Retinal pigment epithelial cell (primary cell): ENCODE data around the gene INSC.

Experiments used
- DNase-seq: peaks from one replicate; pipeline ENCODE4 v3.0.0-alpha.2; 2010; ENCODE audit warnings: low read depth
- H3K4me3 ChIP-seq: 2 replicates; pipeline ENCODE4 v1.5.1; 2011; ENCODE audit warnings: mild to moderate bottlenecking, low read length, control low read depth, moderate library complexity
- TF ChIP-seq, protein P1 (sequence below): conservative IDR thresholded peaks from 2 replicates; pipeline ENCODE4 v1.5.1; 2011; ENCODE audit warnings: low read depth, low read length, control low read depth, inconsistent platforms

The INSC gene

GRCh38 chr11:15171956-15172355, 57.2 kb downstream of the INSC start:
- TF ChIP-seq, protein P1, sequence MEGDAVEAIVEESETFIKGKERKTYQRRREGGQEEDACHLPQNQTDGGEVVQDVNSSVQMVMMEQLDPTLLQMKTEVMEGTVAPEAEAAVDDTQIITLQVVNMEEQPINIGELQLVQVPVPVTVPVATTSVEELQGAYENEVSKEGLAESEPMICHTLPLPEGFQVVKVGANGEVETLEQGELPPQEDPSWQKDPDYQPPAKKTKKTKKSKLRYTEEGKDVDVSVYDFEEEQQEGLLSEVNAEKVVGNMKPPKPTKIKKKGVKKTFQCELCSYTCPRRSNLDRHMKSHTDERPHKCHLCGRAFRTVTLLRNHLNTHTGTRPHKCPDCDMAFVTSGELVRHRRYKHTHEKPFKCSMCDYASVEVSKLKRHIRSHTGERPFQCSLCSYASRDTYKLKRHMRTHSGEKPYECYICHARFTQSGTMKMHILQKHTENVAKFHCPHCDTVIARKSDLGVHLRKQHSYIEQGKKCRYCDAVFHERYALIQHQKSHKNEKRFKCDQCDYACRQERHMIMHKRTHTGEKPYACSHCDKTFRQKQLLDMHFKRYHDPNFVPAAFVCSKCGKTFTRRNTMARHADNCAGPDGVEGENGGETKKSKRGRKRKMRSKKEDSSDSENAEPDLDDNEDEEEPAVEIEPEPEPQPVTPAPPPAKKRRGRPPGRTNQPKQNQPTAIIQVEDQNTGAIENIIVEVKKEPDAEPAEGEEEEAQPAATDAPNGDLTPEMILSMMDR = no peak
- no peak for DNase-seq
- H3K4me3 ChIP-seq = no peak overlapping the region

DNA sequence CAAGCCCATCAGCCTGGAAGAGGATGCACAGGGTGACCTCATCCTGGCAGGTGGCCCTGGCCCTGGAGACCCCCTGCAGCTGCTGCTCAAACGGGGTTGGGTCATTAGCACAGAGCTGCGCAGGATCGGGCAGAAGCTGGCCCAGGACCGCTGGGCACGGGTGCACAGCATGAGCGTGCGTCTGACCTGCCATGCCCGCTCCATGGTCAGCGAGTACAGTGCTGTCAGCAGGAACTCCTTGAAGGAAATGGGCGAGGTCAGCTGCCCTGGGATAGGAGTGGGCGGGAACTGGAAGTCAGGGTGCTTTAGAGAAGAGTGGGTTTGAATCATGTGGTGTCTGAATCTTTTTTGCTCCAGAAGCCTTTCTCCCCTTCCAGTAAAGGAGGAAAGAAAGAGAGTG, 61.1 kb downstream of the INSC start:
- H3K4me3 ChIP-seq = no peak overlapping the region
- TF ChIP-seq, protein P1 = no peak
- DNase-seq = no peak

DNA sequence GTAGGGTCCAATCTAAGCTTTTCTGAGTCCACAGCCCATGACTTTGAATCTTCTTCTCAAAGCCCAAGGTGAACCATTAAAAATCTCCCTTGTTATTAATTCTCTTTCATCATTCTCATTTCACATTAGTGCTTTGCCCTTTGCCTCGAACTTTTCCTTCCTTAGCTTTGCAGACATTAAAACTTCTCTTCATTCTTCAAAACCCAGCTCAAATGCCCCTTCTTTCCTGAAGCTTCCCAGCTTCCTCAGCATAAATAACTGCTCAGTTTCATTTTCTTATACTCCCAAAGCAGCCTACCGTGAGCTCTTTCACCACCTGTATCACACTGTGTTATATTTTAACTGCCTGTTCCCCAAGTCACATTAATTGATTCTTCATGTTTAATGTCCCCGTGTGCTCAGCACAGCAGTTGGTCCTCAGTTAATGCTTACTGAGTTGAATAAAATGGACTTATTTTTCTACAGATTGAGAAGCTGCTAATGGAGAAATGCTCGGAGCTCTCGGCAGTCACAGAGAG, 62.0 kb downstream of the INSC start:
- H3K4me3 ChIP-seq = no peak overlapping the region
- TF ChIP-seq, protein P1 = no peak
- no peak for DNase-seq

DNA sequence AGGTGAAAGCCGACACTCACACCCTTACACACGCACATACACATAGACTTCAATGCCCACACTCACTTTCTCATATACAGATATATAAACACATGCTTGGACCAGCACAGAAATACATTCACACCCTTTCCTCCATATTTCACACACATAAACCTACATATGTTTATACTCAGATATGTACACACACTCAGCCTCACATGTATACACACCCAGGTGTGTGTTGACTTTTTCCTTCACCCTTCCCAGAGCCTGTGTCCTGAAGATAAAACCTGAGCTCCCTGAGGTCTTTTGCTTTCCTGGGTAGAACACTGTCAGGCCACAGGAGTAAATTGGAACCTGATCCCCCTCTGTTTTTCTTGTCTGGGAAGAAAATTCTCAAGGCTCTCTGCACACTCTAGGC, 62.8 kb downstream of the INSC start:
- no peak for DNase-seq
- no peak overlapping the region for H3K4me3 ChIP-seq
- TF ChIP-seq, protein P1 = no peak

DNA sequence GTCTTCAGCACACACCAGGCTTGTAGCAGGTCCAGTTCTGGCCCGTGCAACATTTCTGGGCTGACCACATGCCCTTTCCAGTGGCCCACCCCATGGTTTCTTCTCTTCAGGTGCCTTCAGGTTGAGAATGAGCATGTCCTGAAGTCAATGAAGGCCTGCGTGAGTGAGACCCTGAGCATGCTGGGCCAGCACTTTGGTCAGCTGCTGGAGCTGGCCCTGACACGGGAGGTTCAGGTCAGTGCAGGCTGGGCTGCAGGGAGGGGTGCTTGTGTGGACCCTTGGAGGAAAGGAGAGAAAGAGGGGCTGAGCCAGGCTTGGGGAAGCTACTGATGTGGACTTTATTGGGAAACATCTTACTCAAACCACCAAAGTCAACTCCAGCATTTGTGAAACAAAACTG, 63.5 kb downstream of the INSC start:
- TF ChIP-seq, protein P1 = no peak
- no peak overlapping the region for H3K4me3 ChIP-seq
- DNase-seq = no peak

DNA sequence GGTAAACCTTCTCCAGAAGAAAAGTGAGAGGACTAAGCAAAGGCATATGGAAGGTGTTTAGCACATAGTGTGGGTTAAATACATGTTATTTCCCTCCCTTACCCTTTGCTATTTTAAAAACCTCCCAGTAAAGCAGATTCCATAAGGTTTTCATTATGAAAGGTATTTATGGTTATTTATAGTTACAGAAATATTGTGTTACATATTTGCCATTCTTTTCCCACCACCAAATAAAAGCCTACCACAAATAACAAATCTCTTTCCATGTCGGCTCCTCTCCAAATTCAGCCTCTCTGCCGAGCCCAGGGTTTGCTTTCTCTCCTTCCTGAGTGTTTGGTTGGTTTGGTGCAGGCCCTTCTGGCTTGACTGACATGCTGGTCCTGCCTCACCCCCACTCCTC, 64.4 kb downstream of the INSC start:
- DNase-seq = peak; percentile 24
- TF ChIP-seq, protein P1 = no peak
- H3K4me3 ChIP-seq = no peak overlapping the region

DNA sequence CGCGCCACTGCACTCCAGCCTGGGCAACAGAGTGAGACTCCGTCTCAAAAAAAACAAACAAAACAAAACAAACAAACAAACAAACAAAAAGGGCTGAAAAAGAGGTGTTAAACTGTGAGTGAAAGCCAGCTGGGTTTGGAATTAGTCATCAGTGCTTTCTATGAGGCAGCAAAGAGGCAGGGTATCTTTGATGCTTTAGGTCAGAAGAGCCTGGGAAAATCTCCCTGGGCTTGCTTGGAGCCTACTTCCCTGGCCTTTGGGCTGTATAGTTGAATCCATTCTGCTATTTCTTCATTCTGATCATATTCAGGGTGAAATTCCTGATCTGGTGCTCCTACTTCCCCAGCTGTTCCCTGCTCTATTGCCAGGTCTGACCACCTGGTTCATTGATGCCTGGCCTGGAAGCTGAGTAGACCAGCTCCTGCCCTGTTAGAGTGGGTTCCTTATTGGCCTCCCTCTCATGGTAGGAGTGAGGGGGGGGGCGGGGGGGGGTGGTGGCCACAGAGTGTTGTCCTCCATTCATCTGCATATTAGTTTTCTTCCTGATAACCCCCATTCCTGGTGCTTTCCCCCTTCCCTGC, 65.6 kb downstream of the INSC start:
- TF ChIP-seq, protein P1 = no peak
- peak; percentile 22 for DNase-seq

More for the DNA sequence above, 65.6 kb downstream of the INSC start:
- H3K4me3 ChIP-seq = no peak overlapping the region
